NCI-H345 (cell line): ENCODE measurements around the gene USH2A.

Source experiments
- DNase-seq: peaks from one replicate; lab custom pipeline; 2025; lab: John Stamatoyannopoulos, UW

USH2A gene

DNA sequence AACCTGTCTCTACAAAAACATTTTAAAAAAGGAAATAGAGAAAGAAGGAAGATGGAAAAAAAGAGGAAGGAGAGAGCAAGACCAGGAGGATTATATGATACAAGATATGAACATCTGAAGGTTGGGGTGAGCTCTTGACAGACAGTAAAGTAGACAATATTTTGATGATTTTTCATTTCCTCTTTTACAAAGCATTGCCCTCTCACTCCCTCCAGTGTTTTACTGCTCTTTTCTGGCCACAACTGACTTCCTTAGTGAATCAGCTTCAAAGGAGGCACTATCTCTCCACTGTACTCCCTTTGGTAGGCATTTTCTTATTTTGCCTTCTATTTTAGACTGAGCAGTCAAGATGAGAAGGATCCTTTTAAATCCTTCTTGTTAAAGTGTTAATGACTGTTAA lies 559.5 kb downstream of the USH2A start:
- DNase-seq, result no peak

DNA sequence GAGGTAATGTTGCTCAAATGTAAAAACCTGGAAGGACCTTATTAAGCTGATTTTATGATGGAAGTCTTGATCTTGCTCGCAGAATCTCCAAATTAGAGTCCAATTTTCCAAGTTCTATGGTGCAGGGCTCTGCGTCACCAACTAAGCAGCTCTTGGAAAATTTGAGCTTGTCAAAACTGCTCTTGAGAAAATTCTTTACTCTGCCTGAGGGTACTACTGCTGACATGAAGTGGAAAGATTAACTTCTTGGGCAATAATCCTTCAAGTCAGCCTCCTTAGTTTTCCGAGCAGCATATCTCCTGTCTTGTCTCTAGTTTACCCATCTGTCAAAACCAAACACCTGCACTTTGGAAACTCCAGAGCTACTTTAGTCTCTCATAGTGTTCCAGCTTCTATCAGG lies 562.4 kb downstream of the USH2A start:
- DNase-seq, result no peak

- DNase-seq, result no peak
These were observed 565.9 kb downstream of the USH2A start for GRCh38 chr1:215857317-215857716.

- no peak for DNase-seq
These were observed 577.9 kb downstream of the USH2A start for GRCh38 chr1:215845234-215845891.

GRCh38 chr1:215844777-215845176 lies 578.5 kb downstream of the USH2A start:
- no peak for DNase-seq

DNA sequence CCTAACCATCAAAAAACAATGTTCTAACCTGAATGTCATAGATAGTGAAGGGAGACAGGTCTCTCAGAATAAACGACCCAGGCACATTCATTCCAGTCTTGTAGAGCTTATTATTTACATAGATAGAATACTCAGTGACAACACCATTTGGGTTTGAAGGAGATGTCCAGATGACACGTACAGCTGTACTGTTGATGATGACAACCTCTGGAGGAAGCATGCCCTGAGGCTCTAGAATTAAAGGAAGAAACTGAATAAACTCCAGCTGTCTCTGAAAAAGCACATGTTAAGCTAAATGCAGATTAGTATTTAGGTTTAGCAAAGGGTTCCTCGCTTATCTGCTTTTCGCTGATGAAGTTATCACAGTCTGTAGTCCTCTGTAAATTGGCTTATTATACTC lies 579.0 kb downstream of the USH2A start:
- no peak for DNase-seq

- no peak for DNase-seq
These were observed 580.3 kb downstream of the USH2A start for GRCh38 chr1:215842905-215843304.

GRCh38 chr1:215835951-215836350 lies 587.3 kb downstream of the USH2A start:
- no peak for DNase-seq

- no peak for DNase-seq
These were observed 589.1 kb downstream of the USH2A start for GRCh38 chr1:215833941-215834729.

GRCh38 chr1:215830226-215830810 lies 592.9 kb downstream of the USH2A start:
- no peak for DNase-seq

GRCh38 chr1:215825056-215825455 lies 598.2 kb downstream of the USH2A start:
- DNase-seq, result no peak

DNA sequence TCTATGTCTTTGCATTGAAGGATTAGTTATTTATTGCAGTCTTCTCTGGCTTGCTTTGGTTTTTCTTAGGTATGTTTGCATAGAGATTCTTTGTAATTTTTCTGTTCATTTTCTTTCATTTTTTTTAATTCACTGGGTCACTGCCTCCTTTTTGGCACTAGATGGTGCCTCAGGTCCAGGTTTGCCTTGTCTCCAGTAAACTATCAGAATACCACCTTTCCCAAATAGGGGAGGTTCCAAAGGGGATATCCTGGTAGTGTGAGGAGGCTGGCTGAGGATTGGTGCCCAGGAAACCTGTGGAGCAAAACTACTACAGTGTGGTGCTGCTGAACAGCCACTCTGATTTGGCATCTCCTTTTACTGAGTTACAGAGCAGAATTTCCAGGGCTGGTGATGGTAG lies 599.0 kb downstream of the USH2A start:
- DNase-seq, result no peak

DNA sequence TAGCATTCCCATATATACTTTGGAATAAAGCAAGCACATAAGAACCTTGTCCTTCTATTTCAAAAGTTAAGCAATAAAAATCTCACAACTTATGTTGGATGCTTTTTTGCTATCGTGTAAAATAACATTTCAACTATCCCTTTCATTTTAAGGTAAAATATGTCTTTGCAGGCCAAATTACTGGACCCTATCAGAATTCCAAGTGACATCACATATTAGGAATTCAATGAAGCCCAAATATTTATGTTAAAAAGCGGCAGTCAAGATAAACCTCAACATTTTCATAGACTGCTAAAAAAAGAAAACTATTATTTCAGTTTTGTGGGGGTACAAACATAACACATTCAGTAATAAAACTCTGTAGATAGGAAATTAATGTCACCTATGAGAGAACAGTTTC lies 604.1 kb downstream of the USH2A start:
- no peak for DNase-seq

DNA sequence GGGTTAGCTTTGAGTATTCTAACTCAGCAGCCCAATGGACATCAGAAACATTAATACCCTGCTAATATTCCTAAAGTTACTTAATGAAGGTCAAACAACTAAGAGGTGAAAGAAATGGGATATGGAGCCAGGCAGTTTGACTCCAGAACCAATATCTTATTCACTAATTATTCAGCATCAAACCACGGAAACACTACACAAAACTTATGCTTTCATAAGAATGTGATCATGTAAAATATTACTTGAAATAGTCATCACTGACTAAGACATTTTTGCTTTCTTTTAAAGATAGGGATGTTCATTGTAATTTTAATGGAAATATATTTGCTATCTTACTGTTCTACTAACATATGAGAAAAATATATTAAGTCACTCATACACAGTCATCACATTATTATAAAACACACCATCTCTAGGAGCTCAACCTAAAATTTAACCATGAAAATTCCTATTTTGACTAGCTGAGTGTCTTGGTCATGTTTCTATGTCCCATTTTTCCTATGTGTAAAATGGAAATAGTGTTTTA lies 615.3 kb downstream of the USH2A start:
- DNase-seq, result no peak

DNA sequence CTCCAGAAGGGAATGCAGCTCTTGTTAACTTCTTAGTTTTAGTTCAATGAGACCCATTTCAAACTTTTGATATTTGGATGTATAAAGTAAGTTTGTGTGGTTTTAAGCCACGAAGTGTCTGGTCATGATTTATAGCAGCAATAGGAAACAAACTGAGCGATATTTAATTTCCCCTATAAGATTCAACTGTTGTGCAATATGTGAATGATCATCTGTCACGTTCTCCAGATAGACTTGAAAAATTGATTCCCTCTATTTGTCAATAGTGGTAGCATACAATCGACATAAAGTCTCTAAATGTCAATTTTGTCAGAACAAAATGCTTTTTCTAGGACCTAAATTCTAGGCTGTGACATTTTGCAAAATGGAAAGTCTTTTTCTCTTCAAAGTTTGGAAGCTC lies 616.0 kb downstream of the USH2A start:
- no peak for DNase-seq

- no peak for DNase-seq
These were observed 625.4 kb downstream of the USH2A start for GRCh38 chr1:215797859-215798258.

DNA sequence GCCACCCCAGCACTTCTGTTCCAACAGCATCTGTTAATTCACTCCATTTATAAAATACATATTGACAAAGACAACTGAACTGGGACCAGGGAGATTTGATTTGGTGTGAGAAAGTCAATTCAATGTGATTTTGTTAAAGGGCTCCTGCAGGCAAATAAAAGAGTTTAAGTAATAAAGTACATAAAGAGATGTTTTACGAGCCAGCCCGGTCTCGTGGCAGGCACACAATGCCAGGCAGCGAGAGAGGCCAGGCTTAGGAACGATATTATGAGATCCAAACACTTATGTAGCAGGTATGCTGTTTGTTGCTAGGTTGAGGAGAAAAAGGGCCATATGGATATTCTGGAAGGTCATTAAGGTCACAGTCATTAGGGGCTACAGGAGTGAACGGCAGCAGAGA lies 629.1 kb downstream of the USH2A start:
- DNase-seq, result peak; percentile 95

DNA sequence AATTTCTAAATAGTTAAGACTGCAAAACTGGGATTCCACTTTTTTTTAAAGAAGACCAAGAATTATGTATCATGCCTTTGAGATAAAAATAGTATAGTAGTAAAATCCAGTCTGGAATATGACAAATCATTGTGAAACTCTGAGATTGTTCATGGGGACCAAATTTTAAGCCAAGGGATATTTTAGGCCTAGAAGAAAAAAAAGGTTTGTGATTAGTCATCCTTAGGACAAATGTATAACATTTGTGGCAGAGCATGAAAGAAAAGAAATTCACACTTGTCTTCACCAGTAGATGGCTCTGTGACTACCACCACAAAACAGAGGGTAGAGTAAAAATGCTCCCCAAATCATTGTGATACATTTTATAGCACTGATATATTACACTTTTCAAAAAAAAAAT lies 630.1 kb downstream of the USH2A start:
- DNase-seq, result peak; percentile 43

DNA sequence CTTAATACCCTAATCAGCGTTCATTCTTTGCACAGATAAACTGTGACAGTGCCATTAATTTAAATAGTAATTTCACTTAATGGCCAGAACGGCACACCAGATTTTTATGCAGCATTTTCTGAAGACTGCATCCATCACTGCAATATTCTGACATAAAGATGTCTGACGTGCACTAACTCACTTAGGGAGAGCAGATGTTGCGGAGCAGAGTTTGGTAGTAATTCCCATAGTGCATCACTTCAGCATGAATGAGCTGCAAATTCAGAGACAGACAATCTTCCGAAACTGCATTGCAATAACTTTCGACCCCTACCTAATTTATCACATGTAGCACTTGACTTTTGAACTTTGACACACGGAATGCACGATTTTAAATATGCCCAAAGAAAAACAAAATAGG lies 630.8 kb downstream of the USH2A start:
- no peak for DNase-seq

DNA sequence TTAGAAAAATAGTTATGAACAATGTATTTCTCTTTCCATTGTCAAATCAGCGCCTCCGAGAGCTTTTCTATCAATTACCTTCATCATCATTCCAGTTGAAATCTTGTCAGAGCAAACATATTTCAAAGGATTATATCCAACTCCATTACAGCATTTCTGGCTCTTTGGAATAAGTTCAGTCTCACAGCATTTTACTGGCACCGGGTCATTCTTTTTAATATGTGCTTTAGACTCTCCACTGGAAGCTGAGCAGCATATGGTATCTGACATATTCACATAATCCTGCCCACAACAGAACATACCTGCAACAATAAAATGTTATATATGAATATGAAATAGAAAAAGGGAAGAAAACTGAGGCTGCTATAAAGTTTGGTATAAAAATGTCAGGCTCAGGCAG lies 633.3 kb downstream of the USH2A start:
- no peak for DNase-seq

GRCh38 chr1:215786997-215787396 lies 636.3 kb downstream of the USH2A start:
- no peak for DNase-seq

GRCh38 chr1:215780641-215781040 lies 642.6 kb downstream of the USH2A start:
- no peak for DNase-seq

DNA sequence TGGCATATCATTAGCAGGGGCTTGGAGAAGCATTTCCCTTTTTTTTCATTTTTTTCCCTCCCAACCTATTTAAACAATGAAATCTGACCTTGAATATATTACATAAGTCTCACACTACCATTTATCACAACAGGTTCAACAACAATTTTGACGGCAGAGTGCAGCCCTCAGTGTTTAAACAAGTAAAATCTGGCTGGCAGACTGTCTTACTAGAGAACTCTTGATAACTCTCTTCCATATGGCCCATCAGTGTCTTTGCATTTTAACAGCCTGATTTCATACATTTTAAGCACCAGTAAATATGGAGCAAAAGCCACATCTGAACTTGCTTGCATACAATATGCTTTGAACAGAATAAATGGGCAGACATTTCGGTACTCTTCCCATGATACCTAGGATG lies 643.1 kb downstream of the USH2A start:
- DNase-seq, result peak; percentile 42
